NCI-H510A (cell line): ENCODE results near the gene OLFM2.
"Not testable (repeated sequence)": the region's sequence is repeated elsewhere in the genome, so short reads cannot be mapped to it uniquely, and the experiment has no call there.

ENCODE experiments used
- DNase-seq: peaks from one replicate; lab custom pipeline; 2025; lab: John Stamatoyannopoulos, UW

The OLFM2 gene

GRCh38 chr19:9936326-9937000, at the start of gene OLFM2:
Gene OLFM2, minus strand, starts transcription at chr19:9936515. Its CDS starts 149 bp downstream, at chr19:9936366.
- no peak for DNase-seq

GRCh38 chr19:9981406-9982260, 45.3 kb upstream of the OLFM2 start:
- DNase-seq, result no peak

GRCh38 chr19:9972103-9972502, 35.8 kb upstream of the OLFM2 start:
- no peak for DNase-seq

GRCh38 chr19:9971166-9971897, 35.0 kb upstream of the OLFM2 start:
- DNase-seq, result no peak

GRCh38 chr19:9970481-9970880, 34.2 kb upstream of the OLFM2 start:
- DNase-seq, result no peak

GRCh38 chr19:9969688-9969975, 33.3 kb upstream of the OLFM2 start:
- no peak for DNase-seq

- no peak for DNase-seq
These were observed 32.7 kb upstream of the OLFM2 start for GRCh38 chr19:9968820-9969687.

- no peak for DNase-seq
These were observed 31.0 kb upstream of the OLFM2 start for GRCh38 chr19:9967326-9967725.

GRCh38 chr19:9966448-9966847, 30.1 kb upstream of the OLFM2 start:
- DNase-seq, result no peak

- DNase-seq, result no peak
These were observed 29.7 kb upstream of the OLFM2 start for GRCh38 chr19:9966024-9966423.

- DNase-seq, result no peak
These were observed 26.4 kb upstream of the OLFM2 start for GRCh38 chr19:9962623-9963290.

- no peak for DNase-seq
These were observed 24.8 kb upstream of the OLFM2 start for GRCh38 chr19:9961103-9961502.

- no peak for DNase-seq
These were observed 22.1 kb upstream of the OLFM2 start for GRCh38 chr19:9958379-9958821.

- DNase-seq, result no peak
These were observed 20.6 kb upstream of the OLFM2 start for GRCh38 chr19:9956956-9957355.

- DNase-seq, result no peak
These were observed 17.7 kb upstream of the OLFM2 start for GRCh38 chr19:9953802-9954542.

GRCh38 chr19:9952276-9952675, 16.0 kb upstream of the OLFM2 start:
- DNase-seq, result no peak

- no peak for DNase-seq
These were observed 11.1 kb upstream of the OLFM2 start for GRCh38 chr19:9947441-9947840.

GRCh38 chr19:9946528-9947125, 10.3 kb upstream of the OLFM2 start:
- DNase-seq, result not testable (repeated sequence)

- no peak for DNase-seq
These were observed 9.1 kb upstream of the OLFM2 start for GRCh38 chr19:9945319-9945966.

- DNase-seq, result no peak
These were observed 7.4 kb upstream of the OLFM2 start for GRCh38 chr19:9943744-9944143.
